Epithelial cell of esophagus (primary cell): ENCODE data around the gene AHCYL1.
A peak's percentile ranks its signal among the peaks of the same experiment; 100 is the strongest.

Experiments used
- DNase-seq: peaks from one replicate; pipeline ENCODE4 v3.0.0; 2010; ENCODE audit warnings: low read depth
- H3K4me3 ChIP-seq: 2 replicates; pipeline ENCODE4 v1.5.1; 2011; ENCODE audit warnings: mild to moderate bottlenecking, low read length, control low read depth
- CTCF ChIP-seq: IDR thresholded peaks from 2 replicates; pipeline ENCODE4 v1.5.1; 2011; ENCODE audit warnings: low read depth, mild to moderate bottlenecking, low read length, control low read depth, inconsistent platforms; ENCODE audit not compliant: insufficient read depth; ENCODE audit errors: missing control alignments

AHCYL1 gene

GRCh38 chr1:110053552-110054428, 69.2 kb downstream of the AHCYL1 start:
- no peak overlapping the region for H3K4me3 ChIP-seq
- DNase-seq, result peak; percentile 51
- TF ChIP-seq CTCF, result peak; percentile 99

- H3K4me3 ChIP-seq, result no peak overlapping the region
- no peak for TF ChIP-seq CTCF
- DNase-seq, result no peak
Observed at GRCh38 chr1:110055493-110056284, 71.1 kb downstream of the AHCYL1 start.

- no peak for DNase-seq
- no peak overlapping the region for H3K4me3 ChIP-seq
- no peak for TF ChIP-seq CTCF
Observed at GRCh38 chr1:110056285-110056683, 71.7 kb downstream of the AHCYL1 start.

GRCh38 chr1:110056776-110057175, 72.2 kb downstream of the AHCYL1 start:
- DNase-seq, result peak; percentile 78
- H3K4me3 ChIP-seq, result no peak overlapping the region
- TF ChIP-seq CTCF, result no peak

GRCh38 chr1:110057963-110058518, 73.5 kb downstream of the AHCYL1 start:
- H3K4me3 ChIP-seq, result no peak overlapping the region
- no peak for TF ChIP-seq CTCF
- no peak for DNase-seq

- no peak for TF ChIP-seq CTCF
- no peak overlapping the region for H3K4me3 ChIP-seq
- DNase-seq, result no peak
Observed at GRCh38 chr1:110058591-110058990, 74.0 kb downstream of the AHCYL1 start.
